Spleen (tissue), 13 donors: ENCODE results near the gene PNPLA1. TPM values are rescaled to one million over a fixed set of nuclear protein-coding genes. Genes with fewer than 3 reads are reported as not detected.

Source experiments
- DNase-seq: peaks from one replicate; pipeline ENCODE4 v3.0.0-alpha.2; 2020
- H3K27ac ChIP-seq, 8 donors: fragments of 200-600 bp; sonication (generic) in 7 of 8; 1 replicate in 4 of 8; 2 replicates in 4 of 8; pipeline versions ENCODE4 v1.5.0 to v1.8.0; 2016 to 2021; ENCODE audit warnings: inconsistent platforms in 4 of 8, mild to moderate bottlenecking in 4 of 8, moderate library complexity in 1 of 8
- H3K27me3 ChIP-seq, 7 donors: fragments of 200-600 bp; sonication (generic) in 6 of 7; replicated peaks in 1 of 7; 1 replicate in 4 of 7; 2 replicates in 3 of 7; pipeline versions ENCODE4 v1.5.0 to v1.8.0; 2016 to 2021; ENCODE audit warnings: inconsistent platforms in 3 of 7, mild to moderate bottlenecking in 1 of 7
- H3K36me3 ChIP-seq, 6 donors: fragments of 200-600 bp; sonication (generic) in 5 of 6; 1 replicate in 4 of 6; 2 replicates in 2 of 6; pipeline versions ENCODE4 v1.5.0 to v1.8.0; 2016 to 2021; ENCODE audit warnings: inconsistent platforms in 2 of 6
- H3K4me1 ChIP-seq, 6 donors: fragments of 200-600 bp; sonication (generic) in 5 of 6; 1 replicate in 3 of 6; 2 replicates in 3 of 6; pipeline versions ENCODE4 v1.5.0 to v1.8.0; 2016 to 2021; ENCODE audit warnings: inconsistent platforms in 3 of 6
- H3K4me3 ChIP-seq, 8 donors: fragments of 200-600 bp; sonication (generic) in 7 of 8; 1 replicate in 4 of 8; 2 replicates in 4 of 8; pipeline versions ENCODE4 v1.5.0 to v1.8.0; 2016 to 2021; ENCODE audit warnings: inconsistent platforms in 4 of 8, mild to moderate bottlenecking in 4 of 8, moderate library complexity in 2 of 8
- H3K9me3 ChIP-seq, 8 donors: fragments of 200-600 bp; sonication (generic) in 7 of 8; 1 replicate in 4 of 8; 2 replicates in 4 of 8; pipeline versions ENCODE4 v1.5.0 to v1.8.0; 2016 to 2021; ENCODE audit warnings: inconsistent platforms in 4 of 8
- CTCF ChIP-seq, 11 experiments: fragments of 200-600 bp in 7 of 11; fragments of 450-650 bp in 4 of 11; sonication (generic) in 4 of 11; IDR thresholded peaks in 8 of 11; conservative IDR thresholded peaks in 3 of 11; 1 replicate in 7 of 11; 2 replicates in 4 of 11; pipeline versions ENCODE4 v1.4.0 to v1.8.0; 2016 to 2021; ENCODE audit warnings: antibody characterized with exemption in 11 of 11, inconsistent platforms in 4 of 11, mild to moderate bottlenecking in 1 of 11
- POLR2A ChIP-seq, 3 donors: fragments of 450-650 bp; IDR thresholded peaks; one replicate each; pipeline ENCODE4 v1.5.1; 2017; ENCODE audit warnings: antibody characterized with exemption in 3 of 3, mild to moderate bottlenecking in 1 of 3
- POLR2AphosphoS5 ChIP-seq, 3 donors: sonication (generic); formaldehyde crosslinking; IDR thresholded peaks; one replicate each; pipeline ENCODE4 v1.5.1; 2017; ENCODE audit warnings: antibody characterized with exemption in 3 of 3
- WGBS, 5 donors: extraction: QIAGEN DNeasy Blood & Tissue Kit in 3 of 5; methylation state at CpG; one replicate each; pipeline versions ENCODE4 v1.1.5 to v1.1.7; 2013 to 2018; 5-methylcytosine and 5-hydroxymethylcytosine counted together
- intact Hi-C: fragments of 100-400 bp; cut with DNase I; formaldehyde crosslinking; loops from one replicate; pipeline ENCODE4 v1.15.0; 2023; ENCODE audit warnings: low total_unique reads
- long read RNA-seq, 2 donors: transcript quantifications; one replicate each; lab custom pipeline, GENCODE V29; 2026
- polyA plus RNA-seq, 3 donors: library from polyadenylated mRNA; stranded (reverse); fragments of 200-250 nt; gene quantifications; one replicate each; pipeline ENCODE4 v1.2.1, GENCODE V29; 2013
- total RNA-seq, 7 donors: library from RNA; depleted of rRNA in 3 of 7; stranded (reverse); fragments of >200 nt in 3 of 7; fragmentation: NEBNext Ultra II Directional in 4 of 7; extraction: Animal tissue kit (Norgen Biotek cat#: 25700) in 4 of 7; gene quantifications; one replicate each; pipeline versions ENCODE4 v1.1.0 to v1.2.1, GENCODE V29; 2016 to 2021
- donor health status: healthy with polysubstance abuse.
- donor health status: DM: no; HTN: no; CAD: no; lungs with moderate emphysema.
- donor health status: DM: no; HTN: no; CAD: no.
- donor health status: Bipolar disorder and iron deficiency.
- donor health status: healthy.
- donor health status: DM: no; HTN: no; CAD: no.
- donor health status: DM: yes; HTN: yes; CAD: no.

The PNPLA1 gene
- 1 to 10 TPM in 5 of 7 donors, under 1 TPM in 2; 0.52 to 3.7 (median 1.1) TPM for total RNA-seq
- under 1 TPM; 0.05 to 0.38 (median 0.13) TPM for polyA plus RNA-seq
- long read RNA-seq, donor 1, result 0 reads
- long read RNA-seq, donor 2, result 0 reads

GRCh38 chr6:36269834-36270705 is at the start of gene PNPLA1:
Gene PNPLA1 (plus strand): TSS chr6:36270060. CDS start chr6:36270460, 400 bp downstream.
- DNase-seq, result no peak
- intact Hi-C loops, result no loop called here
- 78 to 86% (median 80%) methylated on average over 29 to 32 of the region's 32 CpGs for WGBS, 5 donors

GRCh38 chr6:36220226-36220625 is 49.6 kb upstream of the PNPLA1 start:
- Histone ChIP-seq H3K9me3 (no peaks in the 10 kb centered on the region), H3K27me3 (no peaks in the 10 kb centered on the region), H3K4me1 (peaks cover 3 to 63% (median 32%) of the 10 kb centered on the region in 6 donors), H3K36me3 (peaks cover 3 to 100% (median 60%) of the 10 kb centered on the region in 6 donors), H3K4me3 (no peak overlapping the region), H3K27ac (no peak overlapping the region)
- no peak for DNase-seq
- intact Hi-C loops, result no loop called here
- no peak for TF ChIP-seq CTCF (IDR thresholded peaks at IDR 0.05 in 8 of 11, conservative IDR thresholded peaks at IDR 0.05 in 3 of 11)
- no peak for TF ChIP-seq POLR2A (IDR thresholded peaks at IDR 0.05)
- no peak for TF ChIP-seq POLR2AphosphoS5 (IDR thresholded peaks at IDR 0.05)
- 95 to 97% (median 96%) methylated on average over 4 of the region's 4 CpGs for WGBS, 5 donors

More at GRCh38 chr6:36269834-36270705, at the start of gene PNPLA1:
- Histone ChIP-seq H3K9me3 (peaks cover 0 to 18% (median 12%) of the 10 kb centered on the region in 8 donors), H3K27me3 (peaks cover 0 to 22% (median 0%) of the 10 kb centered on the region in 7 donors), H3K4me3 (no peak within 1 kb of the TSS), H3K36me3 (no peaks in the 10 kb centered on the region), H3K27ac (no peak within 1 kb of the TSS), H3K4me1 (no peaks in the 10 kb centered on the region)
- no peak for TF ChIP-seq POLR2A (IDR thresholded peaks at IDR 0.05)

GRCh38 chr6:36221674-36222073 is 48.2 kb upstream of the PNPLA1 start:
- H3K9me3 ChIP-seq, result no peaks in the 10 kb centered on the region
- peaks cover 3 to 100% (median 64%) of the 10 kb centered on the region in 6 donors for H3K36me3 ChIP-seq
- H3K27ac ChIP-seq, result no peak overlapping the region
- no peak overlapping the region for H3K4me3 ChIP-seq
- WGBS, 5 donors, result 70 to 78% (median 73%) methylated on average over 2 of the region's 2 CpGs
- intact Hi-C loops, result no loop called here
- no peak for DNase-seq
- TF ChIP-seq CTCF (IDR thresholded peaks at IDR 0.05 in 8 of 11, conservative IDR thresholded peaks at IDR 0.05 in 3 of 11) (no peak), POLR2A (IDR thresholded peaks at IDR 0.05) (no peak)
- H3K4me1 ChIP-seq, result peaks cover 3 to 72% (median 36%) of the 10 kb centered on the region in 6 donors
- no peaks in the 10 kb centered on the region for H3K27me3 ChIP-seq

- no peak for DNase-seq
- Histone ChIP-seq H3K9me3 (no peaks in the 10 kb centered on the region), H3K27ac (no peak overlapping the region), H3K36me3 (peaks cover 3 to 100% (median 58%) of the 10 kb centered on the region in 6 donors), H3K4me3 (no peak overlapping the region), H3K4me1 (peaks cover 3 to 71% (median 29%) of the 10 kb centered on the region in 6 donors), H3K27me3 (no peaks in the 10 kb centered on the region)
- 76 to 94% (median 90%) methylated on average over 4 of the region's 4 CpGs for WGBS, 5 donors
- no peak for TF ChIP-seq CTCF (IDR thresholded peaks at IDR 0.05 in 8 of 11, conservative IDR thresholded peaks at IDR 0.05 in 3 of 11)
- TF ChIP-seq POLR2A (IDR thresholded peaks at IDR 0.05), result no peak
- TF ChIP-seq POLR2AphosphoS5 (IDR thresholded peaks at IDR 0.05), result no peak
- intact Hi-C loops, result no loop called here
Measured at GRCh38 chr6:36222924-36223323, 46.9 kb upstream of the PNPLA1 start.
